ENCODE results near the gene ESF1.

ESF1 gene

GRCh38 chr20:13671916-13672378 is 112.8 kb downstream of the ESF1 start:
- DNase-seq: no peak

GRCh38 chr20:13671512-13671911 is 113.2 kb downstream of the ESF1 start:
- no peak for DNase-seq

GRCh38 chr20:13670160-13670559 is 114.6 kb downstream of the ESF1 start:
- DNase-seq: no peak

- DNase-seq: no peak
Observed at GRCh38 chr20:13665709-13666395, 118.9 kb downstream of the ESF1 start.
